OCI-LY7 (cell line): ENCODE measurements around the gene PBX1. TPM values are rescaled to one million over a fixed set of nuclear protein-coding genes. Genes with fewer than 3 reads are reported as not detected.

Experiments used
- BruUV-seq: library from RNA; stranded (reverse); fragments of 400-500 nt; replicated peaks from 2 replicates; lab custom pipeline; 2021; lab: Mats Ljungman, UMichigan
- CTCF ChIA-PET: fragments of 300-600 bp; sonication (Branson Sonifier 250); formaldehyde crosslinking; loops from one replicate; lab custom pipeline; 2022; ENCODE audit warnings: antibody characterized with exemption; ENCODE audit not compliant: unreplicated experiment; lab: Charles Lee
- POLR2A ChIA-PET: fragments of 300-600 bp; sonication (Branson Sonifier 250); formaldehyde crosslinking; loops from one replicate; lab custom pipeline; 2022; ENCODE audit warnings: antibody characterized with exemption; lab: Charles Lee
- DNase-seq: peaks from one replicate; pipeline ENCODE4 v3.0.0-alpha.2; 2015; ENCODE audit warnings: low spot score
- H2AFZ ChIP-seq: fragments of 200-600 bp; sonication (generic), shearing (Covaris generic); 2 replicates; pipeline ENCODE4 v1.6.1; 2014; ENCODE audit warnings: mild to moderate bottlenecking, antibody characterized with exemption, low read length, moderate library complexity
- H3K27ac ChIP-seq: fragments of 200-600 bp; sonication (generic); 2 replicates; pipeline ENCODE4 v1.5.1; 2014; ENCODE audit warnings: mixed run types, low read depth, mild to moderate bottlenecking, moderate library complexity, low read length, inconsistent platforms; ENCODE audit not compliant: poor library complexity, severe bottlenecking
- H3K36me3 ChIP-seq: fragments of 200-600 bp; sonication (generic); 2 replicates; pipeline ENCODE4 v1.6.1; 2014; ENCODE audit warnings: mild to moderate bottlenecking, antibody characterized with exemption, low read length, moderate library complexity, mixed read lengths; ENCODE audit not compliant: insufficient read depth
- H3K4me1 ChIP-seq: fragments of 200-600 bp; sonication (generic); 2 replicates; pipeline ENCODE4 v1.5.1; 2014; ENCODE audit warnings: mild to moderate bottlenecking, low read length; ENCODE audit not compliant: insufficient read depth, poor library complexity, severe bottlenecking
- H3K4me2 ChIP-seq: fragments of 200-600 bp; sonication (generic); 2 replicates; pipeline ENCODE4 v1.6.1; 2014; ENCODE audit warnings: mild to moderate bottlenecking, low read length
- H3K4me3 ChIP-seq: fragments of 200-600 bp; sonication (generic); 2 replicates; pipeline ENCODE4 v1.5.1; 2014; ENCODE audit warnings: mild to moderate bottlenecking, low read depth, low read length; ENCODE audit not compliant: poor library complexity, severe bottlenecking
- H3K79me2 ChIP-seq: fragments of 200-600 bp; sonication (generic); 2 replicates; pipeline ENCODE4 v1.6.1; 2016; ENCODE audit warnings: low read depth, mild to moderate bottlenecking, low read length, moderate library complexity, mixed read lengths; ENCODE audit not compliant: insufficient read depth
- H3K9me2 ChIP-seq: fragments of 200-600 bp; sonication (generic); 2 replicates; pipeline ENCODE4 v1.6.1; 2016; ENCODE audit warnings: mild to moderate bottlenecking, low read length, mixed read lengths; ENCODE audit not compliant: insufficient read depth
- H3K9me3 ChIP-seq: fragments of 200-600 bp; sonication (generic); 2 replicates; pipeline ENCODE4 v1.6.1; 2014; ENCODE audit warnings: mild to moderate bottlenecking, mixed run types, low read length, mixed read lengths
- H4K20me1 ChIP-seq: fragments of 200-600 bp; sonication (generic); 2 replicates; pipeline ENCODE4 v1.6.1; 2014; ENCODE audit warnings: mild to moderate bottlenecking, antibody characterized with exemption, low read length, moderate library complexity, mixed read lengths; ENCODE audit not compliant: insufficient read depth
- EZH2phosphoT487 ChIP-seq: fragments of 200-600 bp; sonication (generic); IDR thresholded peaks from 2 replicates; pipeline ENCODE4 v1.6.1; 2018; ENCODE audit warnings: low read depth, borderline replicate concordance, mild to moderate bottlenecking, mixed run types, antibody characterized with exemption, low read length, moderate library complexity, mixed read lengths
- intact Hi-C: fragments of 100-400 bp; cut with micrococcal nuclease; formaldehyde crosslinking; loops from one replicate; pipeline ENCODE4 v1.10.0; 2022; ENCODE audit not compliant: unreplicated experiment
- total RNA-seq, 2 experiments: library from RNA; depleted of rRNA in 1 of 2; stranded (reverse); fragments of >200 nt in 1 of 2; shearing (Covaris generic) in 1 of 2; gene quantifications; 2 replicates each; pipeline ENCODE4 v1.2.3, GENCODE V29; 2014 to 2022
- TF ChIP-seq, protein P1 (sequence below): fragments of 200-600 bp; sonication (generic); conservative IDR thresholded peaks from 2 replicates; pipeline ENCODE4 v1.5.1; 2014; ENCODE audit warnings: mild to moderate bottlenecking, antibody characterized with exemption, low read length, moderate library complexity, mixed read lengths

PBX1 gene
- total RNA-seq, 2 experiments from 2014 or later, result not detected

DNA sequence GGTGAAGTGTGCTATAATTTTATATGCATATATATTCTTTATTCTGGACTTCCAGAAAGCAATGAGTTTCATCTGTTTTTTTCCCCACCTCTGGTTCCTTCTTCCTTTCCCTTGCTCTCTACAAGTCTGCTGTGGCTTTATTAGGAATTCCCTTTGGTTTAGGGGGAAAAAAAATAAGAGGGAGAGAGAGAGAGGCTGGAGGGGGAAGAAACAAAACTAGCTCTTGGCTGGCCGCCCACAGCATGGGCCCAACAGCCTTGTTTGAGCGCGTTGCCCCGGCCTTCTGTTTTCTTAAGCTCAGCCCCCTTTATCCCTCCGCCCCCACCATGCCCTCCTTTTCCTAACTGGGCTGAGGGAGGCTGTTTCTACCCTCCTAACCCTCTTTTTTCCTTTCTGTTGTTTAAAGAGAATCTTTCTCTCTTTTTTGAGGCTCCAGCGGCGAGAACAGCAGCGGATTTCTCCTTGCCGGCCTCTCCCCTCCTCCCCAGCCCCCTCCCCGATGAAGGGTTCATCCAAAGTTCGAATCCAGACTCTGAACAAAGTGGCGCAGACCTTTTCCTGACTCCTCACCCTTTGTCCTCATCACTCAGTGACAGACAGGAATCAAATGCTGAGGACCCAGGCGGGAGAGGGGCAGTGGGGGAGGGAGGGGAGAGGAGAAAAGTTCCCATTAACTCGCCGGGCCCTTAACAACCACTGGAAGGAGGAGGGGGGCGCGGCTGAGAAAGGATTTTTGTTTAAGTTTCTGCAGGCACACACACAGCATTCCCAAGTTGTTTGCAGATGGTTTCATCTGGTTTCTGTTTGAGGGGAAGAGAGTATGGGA lies 29.7 kb downstream of the PBX1 start:
- H3K4me1 ChIP-seq, result no peaks in the 10 kb centered on the region
- no peak overlapping the region for H3K27ac ChIP-seq
- H3K79me2 ChIP-seq, result no peaks in the 10 kb centered on the region
- no peaks in the 10 kb centered on the region for H4K20me1 ChIP-seq
- no peaks in the 10 kb centered on the region for H3K9me3 ChIP-seq
- CTCF ChIA-PET, result no interaction called here
- BruUV-seq, result no TSS peak
- no peaks in the 10 kb centered on the region for H3K9me2 ChIP-seq
- no peak overlapping the region for H3K4me2 ChIP-seq
- H3K4me3 ChIP-seq, result no peak overlapping the region
- DNase-seq, result no peak
- H2AFZ ChIP-seq, result no peak overlapping the region
- intact Hi-C loops, result no loop called here
- TF ChIP-seq EZH2phosphoT487, result no peak
- POLR2A ChIA-PET, result interaction anchor here (0.6 to 0.7 kb wide), 2 partner anchors 437 to 1912 kb away, joined by 6 read pairs; no protein-coding TSS in a partner anchor
- H3K36me3 ChIP-seq, result no peaks in the 10 kb centered on the region

DNA sequence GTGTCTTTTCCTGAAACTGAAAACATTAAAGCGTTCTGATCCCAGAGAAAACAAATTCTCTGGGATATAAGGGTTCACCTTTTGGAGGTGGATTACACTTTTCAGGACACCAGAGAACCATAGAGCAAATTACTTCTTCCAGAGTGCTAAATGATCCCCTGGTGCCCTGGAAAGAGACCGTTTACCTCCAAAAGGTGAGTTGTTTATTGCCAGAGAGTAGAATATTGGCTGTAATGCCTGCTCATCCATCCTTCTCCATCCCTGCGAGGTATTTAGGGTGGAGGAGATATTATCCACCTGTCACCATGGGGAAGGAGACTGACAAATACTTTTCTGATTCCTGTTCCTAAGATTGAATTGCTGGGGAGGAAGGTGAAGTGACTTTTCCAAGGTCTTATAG lies 30.4 kb downstream of the PBX1 start:
- TF ChIP-seq EZH2phosphoT487, result no peak
- TF ChIP-seq, protein P1, sequence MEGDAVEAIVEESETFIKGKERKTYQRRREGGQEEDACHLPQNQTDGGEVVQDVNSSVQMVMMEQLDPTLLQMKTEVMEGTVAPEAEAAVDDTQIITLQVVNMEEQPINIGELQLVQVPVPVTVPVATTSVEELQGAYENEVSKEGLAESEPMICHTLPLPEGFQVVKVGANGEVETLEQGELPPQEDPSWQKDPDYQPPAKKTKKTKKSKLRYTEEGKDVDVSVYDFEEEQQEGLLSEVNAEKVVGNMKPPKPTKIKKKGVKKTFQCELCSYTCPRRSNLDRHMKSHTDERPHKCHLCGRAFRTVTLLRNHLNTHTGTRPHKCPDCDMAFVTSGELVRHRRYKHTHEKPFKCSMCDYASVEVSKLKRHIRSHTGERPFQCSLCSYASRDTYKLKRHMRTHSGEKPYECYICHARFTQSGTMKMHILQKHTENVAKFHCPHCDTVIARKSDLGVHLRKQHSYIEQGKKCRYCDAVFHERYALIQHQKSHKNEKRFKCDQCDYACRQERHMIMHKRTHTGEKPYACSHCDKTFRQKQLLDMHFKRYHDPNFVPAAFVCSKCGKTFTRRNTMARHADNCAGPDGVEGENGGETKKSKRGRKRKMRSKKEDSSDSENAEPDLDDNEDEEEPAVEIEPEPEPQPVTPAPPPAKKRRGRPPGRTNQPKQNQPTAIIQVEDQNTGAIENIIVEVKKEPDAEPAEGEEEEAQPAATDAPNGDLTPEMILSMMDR, result no peak
- DNase-seq, result no peak

DNA sequence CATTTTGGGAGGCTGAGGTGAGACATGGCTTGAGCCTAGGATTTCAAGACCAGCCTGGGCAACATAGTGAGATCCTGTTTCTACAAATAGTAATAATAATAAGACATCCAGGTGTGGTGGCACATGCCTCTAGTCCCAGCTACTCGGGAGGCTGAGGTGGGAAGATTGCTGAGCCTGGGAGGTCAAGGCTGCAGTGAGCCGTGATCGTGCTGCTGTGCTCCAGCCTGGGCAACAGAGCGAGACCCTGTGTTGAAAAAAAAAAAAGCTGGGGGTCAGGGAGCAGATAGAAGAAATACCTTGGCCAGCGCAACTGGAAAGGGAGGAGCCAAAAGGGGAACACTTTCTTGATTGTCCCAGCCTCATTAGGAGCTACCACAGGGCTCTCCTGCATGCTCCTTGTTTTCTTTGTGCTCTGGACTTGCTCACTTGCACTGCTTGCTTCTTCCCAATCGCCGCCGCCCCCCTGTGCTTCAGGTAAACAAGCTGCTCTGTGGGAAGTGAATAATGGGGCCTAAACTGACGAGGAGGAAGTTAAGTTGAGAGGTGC lies 31.1 kb downstream of the PBX1 start:
- Histone ChIP-seq H3K36me3 (no peaks in the 10 kb centered on the region), H3K4me2 (no peak overlapping the region), H3K9me2 (no peaks in the 10 kb centered on the region), H3K79me2 (no peaks in the 10 kb centered on the region), H3K4me1 (no peaks in the 10 kb centered on the region), H3K27ac (no peak overlapping the region), H2AFZ (no peak overlapping the region), H4K20me1 (no peaks in the 10 kb centered on the region), H3K9me3 (no peaks in the 10 kb centered on the region), H3K4me3 (no peak overlapping the region)
- ChIA-PET POLR2A (no interaction called here), CTCF (no interaction called here)
- intact Hi-C loops, result no loop called here
- no peak for DNase-seq
- no peak for TF ChIP-seq EZH2phosphoT487
- TF ChIP-seq, protein P1, result no peak
- BruUV-seq, result no TSS peak

More for the DNA sequence above, 30.4 kb downstream of the PBX1 start:
- no peaks in the 10 kb centered on the region for H3K4me1 ChIP-seq
- ChIA-PET CTCF (no interaction called here), POLR2A (no interaction called here)
- H3K27ac ChIP-seq, result no peak overlapping the region
- no peaks in the 10 kb centered on the region for H3K79me2 ChIP-seq
- H3K9me2 ChIP-seq, result no peaks in the 10 kb centered on the region
- intact Hi-C loops, result no loop called here
- no TSS peak for BruUV-seq
- no peak overlapping the region for H2AFZ ChIP-seq
- no peaks in the 10 kb centered on the region for H4K20me1 ChIP-seq
- no peaks in the 10 kb centered on the region for H3K36me3 ChIP-seq
- H3K9me3 ChIP-seq, result no peaks in the 10 kb centered on the region
- H3K4me3 ChIP-seq, result no peak overlapping the region
- H3K4me2 ChIP-seq, result no peak overlapping the region
